SK-N-MC (cell line): ENCODE measurements around the gene GGTLC1.

Source experiments
- DNase-seq: peaks from one replicate; pipeline ENCODE4 v3.0.0-alpha.2; 2011; ENCODE audit warnings: low read depth, low spot score
- H3K27ac ChIP-seq: fragments of 200-600 bp; sonication (generic); 2 replicates; pipeline ENCODE4 v1.5.1; 2016; ENCODE audit warnings: mixed run types
- H3K36me3 ChIP-seq: fragments of 200-600 bp; sonication (generic); 2 replicates; pipeline ENCODE4 v1.6.1; 2017; ENCODE audit warnings: antibody characterized with exemption, low read length, mixed read lengths; ENCODE audit not compliant: insufficient read depth
- H3K4me3 ChIP-seq: fragments of 200-600 bp; sonication (generic); 2 replicates; pipeline ENCODE4 v1.5.1; 2016
- H3K9ac ChIP-seq: fragments of 200-600 bp; sonication (generic); 2 replicates; pipeline ENCODE4 v1.8.0; 2017; ENCODE audit warnings: mixed run types, mixed read lengths; ENCODE audit not compliant: insufficient read length
- H3K9me3 ChIP-seq: fragments of 200-600 bp; sonication (generic); 2 replicates; pipeline ENCODE4 v1.6.1; 2017; ENCODE audit warnings: low read depth, mild to moderate bottlenecking, antibody characterized with exemption, low read length, moderate library complexity, mixed read lengths
- EZH2 ChIP-seq: fragments of 200-600 bp; sonication (generic); IDR thresholded peaks from one replicate; pipeline ENCODE4 v1.6.1; 2017; ENCODE audit warnings: antibody characterized with exemption
- FOXP2 ChIP-seq: optimal IDR thresholded peaks from 2 replicates; pipeline ENCODE3; 2011; ENCODE audit warnings: mild to moderate bottlenecking, moderate library complexity; ENCODE audit not compliant: insufficient read depth; ENCODE audit errors: extremely low read length, control extremely low read depth
- POLR2AphosphoS5 ChIP-seq: IDR thresholded peaks from 2 replicates; pipeline ENCODE4 v1.6.1; 2012; ENCODE audit warnings: mild to moderate bottlenecking, low read depth, low read length, borderline replicate concordance

GGTLC1 gene

DNA sequence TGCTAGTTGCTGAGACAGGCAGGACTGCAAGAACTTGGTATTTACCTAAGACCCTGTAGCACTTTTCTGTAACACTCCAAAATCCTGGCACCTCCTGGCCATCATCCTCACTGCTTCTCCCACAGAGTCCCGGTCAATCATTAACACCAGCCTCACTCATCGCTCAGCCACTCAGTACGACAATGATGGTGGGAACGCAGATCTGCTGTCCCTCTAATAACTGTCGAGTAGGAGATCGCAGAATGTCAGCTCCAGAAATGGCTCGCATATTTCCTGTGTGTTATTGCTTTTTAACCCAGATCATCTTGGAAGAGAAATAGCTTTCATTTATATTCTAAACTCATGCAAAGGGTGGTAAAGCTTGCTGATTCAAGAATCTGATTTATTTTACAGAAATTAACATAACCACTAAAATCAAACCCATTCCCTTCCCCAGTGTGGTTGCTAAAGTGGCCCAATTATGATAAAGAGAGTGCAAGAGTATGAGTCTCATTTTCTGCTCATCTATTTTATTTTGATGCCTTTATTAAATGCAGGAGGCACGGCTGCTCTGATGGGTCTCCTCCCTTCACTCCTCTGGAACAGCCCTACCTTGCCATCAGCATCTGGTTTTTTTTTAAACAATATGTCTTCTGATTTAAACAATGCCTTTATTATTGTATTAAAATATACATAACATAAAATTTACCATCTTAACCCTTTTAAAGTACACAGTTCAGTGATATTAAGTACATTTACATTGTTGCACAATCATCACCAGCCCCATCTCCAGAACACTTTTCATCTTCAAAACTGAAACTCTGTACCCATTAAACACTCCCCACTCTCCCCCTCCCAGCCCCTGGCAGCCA, 28.3 kb upstream of the GGTLC1 start:
- no peak for DNase-seq
- no peak overlapping the region for H3K9ac ChIP-seq
- H3K9me3 ChIP-seq = no peaks in the 10 kb centered on the region
- H3K27ac ChIP-seq = no peak overlapping the region
- H3K36me3 ChIP-seq = no peaks in the 10 kb centered on the region
- no peak for TF ChIP-seq FOXP2
- no peak for TF ChIP-seq EZH2
- TF ChIP-seq POLR2AphosphoS5 = no peak
- no peak overlapping the region for H3K4me3 ChIP-seq

- no peak for TF ChIP-seq POLR2AphosphoS5
- TF ChIP-seq FOXP2 = no peak
- TF ChIP-seq EZH2 = no peak
- Histone ChIP-seq H3K36me3 (no peaks in the 10 kb centered on the region), H3K4me3 (no peak overlapping the region), H3K9me3 (no peaks in the 10 kb centered on the region), H3K9ac (no peak overlapping the region), H3K27ac (no peak overlapping the region)
- DNase-seq = no peak
Measured at GRCh38 chr20:24013953-24014352, 25.4 kb upstream of the GGTLC1 start.

- H3K4me3 ChIP-seq = no peak overlapping the region
- no peak overlapping the region for H3K27ac ChIP-seq
- no peak for DNase-seq
- H3K36me3 ChIP-seq = no peaks in the 10 kb centered on the region
- TF ChIP-seq EZH2 = no peak
- TF ChIP-seq FOXP2 = no peak
- no peak for TF ChIP-seq POLR2AphosphoS5
- no peak overlapping the region for H3K9ac ChIP-seq
- H3K9me3 ChIP-seq = no peaks in the 10 kb centered on the region
Measured at GRCh38 chr20:24011282-24011681, 22.7 kb upstream of the GGTLC1 start.

- Histone ChIP-seq H3K36me3 (no peaks in the 10 kb centered on the region), H3K9me3 (no peaks in the 10 kb centered on the region), H3K9ac (no peak overlapping the region), H3K4me3 (no peak overlapping the region), H3K27ac (no peak overlapping the region)
- DNase-seq = no peak
- no peak for TF ChIP-seq POLR2AphosphoS5
- TF ChIP-seq FOXP2 = no peak
- TF ChIP-seq EZH2 = no peak
Measured at GRCh38 chr20:24007758-24008157, 19.2 kb upstream of the GGTLC1 start.

DNA sequence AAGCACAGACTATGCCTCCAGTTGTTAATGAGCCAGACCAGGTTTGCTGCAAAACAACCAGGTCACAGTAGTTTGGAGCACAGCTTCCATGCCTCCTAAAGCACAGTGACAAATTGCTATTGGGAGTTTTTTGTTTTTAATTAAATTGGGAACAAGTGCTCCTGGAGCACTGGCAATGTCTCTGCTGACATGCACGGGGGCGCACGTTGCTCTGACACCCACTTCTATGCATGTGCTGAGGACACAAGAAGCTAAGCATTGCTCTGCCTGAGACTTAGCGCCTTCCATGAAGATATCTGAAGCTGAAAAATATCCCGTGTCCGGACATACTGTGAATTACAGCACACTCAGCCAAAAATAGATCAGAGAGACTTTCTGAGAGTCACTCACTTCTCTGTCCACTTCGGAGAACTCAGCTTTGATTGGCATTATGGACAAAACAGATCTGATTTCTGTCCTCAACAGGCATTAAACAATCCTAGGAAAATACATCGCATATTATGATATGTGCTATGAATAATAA, 18.6 kb upstream of the GGTLC1 start:
- Histone ChIP-seq H3K36me3 (no peaks in the 10 kb centered on the region), H3K27ac (no peak overlapping the region), H3K9me3 (no peaks in the 10 kb centered on the region), H3K4me3 (no peak overlapping the region), H3K9ac (no peak overlapping the region)
- DNase-seq = no peak
- TF ChIP-seq EZH2 (no peak), POLR2AphosphoS5 (no peak)

- no peak for TF ChIP-seq POLR2AphosphoS5
- no peak for TF ChIP-seq FOXP2
- no peak for TF ChIP-seq EZH2
- Histone ChIP-seq H3K9ac (no peak overlapping the region), H3K4me3 (no peak overlapping the region), H3K27ac (no peak overlapping the region), H3K36me3 (no peaks in the 10 kb centered on the region), H3K9me3 (no peaks in the 10 kb centered on the region)
- DNase-seq = no peak
Measured at GRCh38 chr20:24006626-24007025, 18.0 kb upstream of the GGTLC1 start.

DNA sequence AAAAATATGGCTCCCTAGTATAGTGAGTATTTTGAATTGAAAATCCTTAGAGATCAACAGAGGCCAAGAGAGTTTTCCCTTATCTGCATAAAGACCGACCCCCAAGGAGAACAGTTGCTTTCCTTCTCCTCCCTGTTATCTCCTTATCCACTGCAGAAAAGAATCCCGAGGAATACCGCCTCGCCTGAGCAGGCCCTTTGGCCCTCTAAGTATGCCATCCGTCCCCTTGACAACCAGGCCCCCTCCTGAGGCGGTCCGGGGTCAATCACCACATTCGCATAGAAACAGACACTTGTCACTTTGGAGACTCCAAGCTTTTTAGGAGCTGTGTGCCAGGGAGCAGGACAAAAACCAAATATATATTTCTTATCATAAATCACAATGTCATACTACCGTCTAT, 15.9 kb upstream of the GGTLC1 start:
- DNase-seq = no peak
- H3K27ac ChIP-seq = no peak overlapping the region
- TF ChIP-seq POLR2AphosphoS5 (no peak), EZH2 (no peak), FOXP2 (no peak)

DNA sequence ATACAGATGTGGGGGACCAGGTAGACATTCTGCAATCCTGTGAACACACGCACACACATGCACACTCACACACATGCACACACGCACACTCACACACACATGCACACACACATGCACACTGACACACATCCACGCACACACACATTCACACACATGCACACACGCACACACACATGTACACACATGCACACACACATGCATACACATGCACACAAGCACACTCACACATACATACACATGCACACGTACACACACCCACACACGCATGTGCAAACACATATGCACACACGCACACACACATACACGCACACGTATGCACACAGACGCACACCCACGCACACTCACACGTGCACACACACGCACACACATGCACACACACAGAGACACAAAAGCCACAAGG, 14.3 kb upstream of the GGTLC1 start:
- no peaks in the 10 kb centered on the region for H3K9me3 ChIP-seq
- no peak for DNase-seq
- no peak overlapping the region for H3K27ac ChIP-seq
- no peaks in the 10 kb centered on the region for H3K36me3 ChIP-seq
- H3K9ac ChIP-seq = no peak overlapping the region
- no peak overlapping the region for H3K4me3 ChIP-seq
- no peak for TF ChIP-seq POLR2AphosphoS5
- no peak for TF ChIP-seq FOXP2
- no peak for TF ChIP-seq EZH2

More for the DNA sequence above, 15.9 kb upstream of the GGTLC1 start:
- no peak overlapping the region for H3K9ac ChIP-seq
- no peaks in the 10 kb centered on the region for H3K36me3 ChIP-seq
- H3K4me3 ChIP-seq = no peak overlapping the region
- no peaks in the 10 kb centered on the region for H3K9me3 ChIP-seq

- H3K9ac ChIP-seq = no peak overlapping the region
- no peak for TF ChIP-seq EZH2
- TF ChIP-seq POLR2AphosphoS5 = no peak
- no peak for TF ChIP-seq FOXP2
- H3K9me3 ChIP-seq = no peaks in the 10 kb centered on the region
- no peak overlapping the region for H3K27ac ChIP-seq
- no peaks in the 10 kb centered on the region for H3K36me3 ChIP-seq
- DNase-seq = no peak
- H3K4me3 ChIP-seq = no peak overlapping the region
Measured at GRCh38 chr20:24001712-24002405, 13.3 kb upstream of the GGTLC1 start.
